KMS-11 (cell line): Measurements from ENCODE around the gene CSNK2A1.

Experiments
- H2AFZ ChIP-seq: fragments of 200-600 bp; sonication (generic); 2 replicates; pipeline ENCODE4 v1.6.1; 2016; ENCODE audit warnings: antibody characterized with exemption, mixed run types, low read depth
- H3K27ac ChIP-seq: fragments of 200-600 bp; sonication (generic); 2 replicates; pipeline ENCODE4 v1.6.1; 2016; ENCODE audit warnings: mild to moderate bottlenecking, mixed run types
- H3K27me3 ChIP-seq: fragments of 200-600 bp; sonication (generic); 2 replicates; pipeline ENCODE4 v1.6.1; 2017; ENCODE audit warnings: mild to moderate bottlenecking, low read depth, mixed run types, moderate library complexity; ENCODE audit not compliant: insufficient read depth
- H3K36me3 ChIP-seq: fragments of 200-600 bp; sonication (generic); 2 replicates; pipeline ENCODE4 v1.6.1; 2017; ENCODE audit warnings: mild to moderate bottlenecking, mixed run types; ENCODE audit not compliant: insufficient read depth
- H3K4me1 ChIP-seq: fragments of 200-600 bp; sonication (generic); 2 replicates; pipeline ENCODE4 v1.6.1; 2016; ENCODE audit warnings: mild to moderate bottlenecking, low read depth, mixed run types; ENCODE audit not compliant: poor library complexity, severe bottlenecking
- H3K4me2 ChIP-seq: fragments of 200-600 bp; sonication (generic); 2 replicates; pipeline ENCODE4 v1.7.0; 2016; ENCODE audit warnings: mild to moderate bottlenecking, mixed run types
- H3K4me3 ChIP-seq: fragments of 200-600 bp; sonication (generic); IDR thresholded peaks from 2 replicates; pipeline ENCODE4 v1.6.1; 2017; ENCODE audit warnings: low read depth, low read length, mixed read lengths; ENCODE audit not compliant: insufficient read depth
- H3K79me2 ChIP-seq: fragments of 200-600 bp; sonication (generic); 2 replicates; pipeline ENCODE4 v1.6.1; 2016; ENCODE audit warnings: low read depth, mixed run types; ENCODE audit not compliant: insufficient read depth
- H3K9ac ChIP-seq: fragments of 200-600 bp; sonication (generic); 2 replicates; pipeline ENCODE4 v1.6.1; 2016; ENCODE audit warnings: mild to moderate bottlenecking, mixed run types
- H4K20me1 ChIP-seq: fragments of 200-600 bp; sonication (generic); 2 replicates; pipeline ENCODE4 v1.6.1; 2016; ENCODE audit warnings: mild to moderate bottlenecking, mixed run types; ENCODE audit not compliant: insufficient read depth
- CTCF ChIP-seq: fragments of 200-600 bp; sonication (generic); conservative IDR thresholded peaks from 2 replicates; pipeline ENCODE4 v1.6.1; 2017; ENCODE audit warnings: low read depth, mild to moderate bottlenecking, antibody characterized with exemption, low read length, moderate library complexity, mixed read lengths

CSNK2A1 gene

GRCh38 chr20:577167-577791 lies 33.7 kb upstream of the CSNK2A1 start:
- Histone ChIP-seq H3K4me2 (no peak overlapping the region), H3K4me3 (no peak overlapping the region), H2AFZ (no peak overlapping the region), H3K79me2 (no peaks in the 10 kb centered on the region), H4K20me1 (no peaks in the 10 kb centered on the region), H3K9ac (no peak overlapping the region), H3K4me1 (no peaks in the 10 kb centered on the region), H3K27me3 (no peaks in the 10 kb centered on the region), H3K27ac (no peak overlapping the region), H3K36me3 (no peaks in the 10 kb centered on the region)
- no peak for TF ChIP-seq CTCF

- Histone ChIP-seq H3K4me1 (no peaks in the 10 kb centered on the region), H3K4me2 (no peak overlapping the region), H3K27ac (no peak overlapping the region), H3K79me2 (no peaks in the 10 kb centered on the region), H3K27me3 (no peaks in the 10 kb centered on the region), H3K4me3 (no peak overlapping the region), H3K9ac (no peak overlapping the region), H2AFZ (no peak overlapping the region), H4K20me1 (no peaks in the 10 kb centered on the region), H3K36me3 (no peaks in the 10 kb centered on the region)
- no peak for TF ChIP-seq CTCF
Observed at GRCh38 chr20:576156-576555, 32.6 kb upstream of the CSNK2A1 start.

GRCh38 chr20:575230-575629 lies 31.6 kb upstream of the CSNK2A1 start:
- H3K27me3 ChIP-seq: no peaks in the 10 kb centered on the region
- H3K4me1 ChIP-seq: no peaks in the 10 kb centered on the region
- no peaks in the 10 kb centered on the region for H3K79me2 ChIP-seq
- H4K20me1 ChIP-seq: no peaks in the 10 kb centered on the region
- H3K4me3 ChIP-seq: no peak overlapping the region
- no peak for TF ChIP-seq CTCF
- no peak overlapping the region for H2AFZ ChIP-seq
- no peak overlapping the region for H3K9ac ChIP-seq
- H3K27ac ChIP-seq: no peak overlapping the region
- no peaks in the 10 kb centered on the region for H3K36me3 ChIP-seq
- H3K4me2 ChIP-seq: no peak overlapping the region

GRCh38 chr20:574297-574942 lies 30.8 kb upstream of the CSNK2A1 start:
- Histone ChIP-seq H3K27ac (no peak overlapping the region), H3K4me2 (no peak overlapping the region), H2AFZ (no peak overlapping the region), H3K79me2 (no peaks in the 10 kb centered on the region), H3K4me3 (no peak overlapping the region), H3K4me1 (no peaks in the 10 kb centered on the region), H3K27me3 (no peaks in the 10 kb centered on the region), H3K36me3 (no peaks in the 10 kb centered on the region), H3K9ac (no peak overlapping the region), H4K20me1 (no peaks in the 10 kb centered on the region)
- TF ChIP-seq CTCF: no peak
